Effector CD8-positive, alpha-beta T cell (primary cell): ENCODE results near the gene MFSD2A.
"Not testable (repeated sequence)": the region's sequence is repeated elsewhere in the genome, so short reads cannot be mapped to it uniquely, and the experiment has no call there.

Experiments
- DNase-seq: peaks from one replicate; lab custom pipeline; 2025; lab: John Stamatoyannopoulos, UW
- total RNA-seq, 4 experiments: gene quantifications; one replicate each; lab custom pipeline; 2026; lab: John Stamatoyannopoulos, UW

The MFSD2A gene
- total RNA-seq = 1.4 to 25.1 (median 2.3) reads per million in 4 experiments

GRCh38 chr1:39954870-39955546 lies at the start of gene MFSD2A:
Gene MFSD2A, plus strand, starts transcription at chr1:39955145. Its CDS starts 148 bp downstream, at chr1:39955293.
- peak; percentile 72 for DNase-seq

- DNase-seq = no peak
Measured at GRCh38 chr1:39905172-39905571, 49.8 kb upstream of the MFSD2A start.

GRCh38 chr1:39907528-39908453 lies 47.2 kb upstream of the MFSD2A start:
- no peak for DNase-seq

GRCh38 chr1:39908534-39908933 lies 46.4 kb upstream of the MFSD2A start:
- DNase-seq = no peak

- no peak for DNase-seq
Measured at GRCh38 chr1:39910263-39910662, 44.7 kb upstream of the MFSD2A start.

GRCh38 chr1:39913136-39913535 lies 41.8 kb upstream of the MFSD2A start:
- DNase-seq = not testable (repeated sequence)

- DNase-seq = no peak
Measured at GRCh38 chr1:39915499-39916129, 39.3 kb upstream of the MFSD2A start.

GRCh38 chr1:39917825-39918224 lies 37.1 kb upstream of the MFSD2A start:
- no peak for DNase-seq

- peak; percentile 8 for DNase-seq
Measured at GRCh38 chr1:39919545-39919944, 35.4 kb upstream of the MFSD2A start.

- DNase-seq = no peak
Measured at GRCh38 chr1:39922251-39922688, 32.7 kb upstream of the MFSD2A start.

- DNase-seq = no peak
Measured at GRCh38 chr1:39925721-39926342, 29.1 kb upstream of the MFSD2A start.

GRCh38 chr1:39926343-39926793 lies 28.6 kb upstream of the MFSD2A start:
- DNase-seq = no peak

- no peak for DNase-seq
Measured at GRCh38 chr1:39926820-39927219, 28.1 kb upstream of the MFSD2A start.

- no peak for DNase-seq
Measured at GRCh38 chr1:39927538-39927937, 27.4 kb upstream of the MFSD2A start.

- DNase-seq = no peak
Measured at GRCh38 chr1:39928809-39929587, 25.9 kb upstream of the MFSD2A start.

- no peak for DNase-seq
Measured at GRCh38 chr1:39933956-39934941, 20.7 kb upstream of the MFSD2A start.

- DNase-seq = no peak
Measured at GRCh38 chr1:39936724-39937491, 18.0 kb upstream of the MFSD2A start.

GRCh38 chr1:39938856-39939255 lies 16.1 kb upstream of the MFSD2A start:
- DNase-seq = no peak

GRCh38 chr1:39940253-39940652 lies 14.7 kb upstream of the MFSD2A start:
- no peak for DNase-seq
